HG03558 (cell line): ENCODE measurements around the gene TRIM47.

Experiments used
- ATAC-seq: cut with Tn5 transposase; IDR thresholded peaks from one replicate; pipeline ENCODE4 v1.9.1; 2021; ENCODE audit warnings: moderate number of reproducible peaks; ENCODE audit not compliant: unreplicated experiment; ENCODE audit errors: extremely low read depth

The TRIM47 gene

GRCh38 chr17:75848523-75849278 lies 29.7 kb downstream of the TRIM47 start:
- ATAC-seq, result no peak

GRCh38 chr17:75847614-75848522 lies 30.5 kb downstream of the TRIM47 start:
- ATAC-seq, result no peak

- no peak for ATAC-seq
Observed at GRCh38 chr17:75846692-75847613, 31.4 kb downstream of the TRIM47 start.

GRCh38 chr17:75845933-75846691 lies 32.3 kb downstream of the TRIM47 start:
- no peak for ATAC-seq

GRCh38 chr17:75845058-75845711 lies 33.2 kb downstream of the TRIM47 start:
- ATAC-seq, result no peak

GRCh38 chr17:75844530-75845057 lies 33.8 kb downstream of the TRIM47 start:
- no peak for ATAC-seq

- ATAC-seq, result no peak
Observed at GRCh38 chr17:75843577-75844529, 34.5 kb downstream of the TRIM47 start, which contains the start of gene UNC13D. TSS of gene UNC13D (minus strand) at chr17:75844404. CDS start at chr17:75844337, 67 bp downstream.

GRCh38 chr17:75842963-75843576 lies 35.3 kb downstream of the TRIM47 start:
- no peak for ATAC-seq

GRCh38 chr17:75842411-75842810 lies 36.0 kb downstream of the TRIM47 start:
- ATAC-seq, result no peak

GRCh38 chr17:75840799-75841164 lies 37.6 kb downstream of the TRIM47 start:
- no peak for ATAC-seq

- no peak for ATAC-seq
Observed at GRCh38 chr17:75839942-75840798, 38.2 kb downstream of the TRIM47 start.

- ATAC-seq, result no peak
Observed at GRCh38 chr17:75838410-75838809, 40.0 kb downstream of the TRIM47 start.

- no peak for ATAC-seq
Observed at GRCh38 chr17:75837899-75838298, 40.5 kb downstream of the TRIM47 start.

- ATAC-seq, result no peak
Observed at GRCh38 chr17:75836605-75837004, 41.8 kb downstream of the TRIM47 start.

GRCh38 chr17:75835654-75835987 lies 42.8 kb downstream of the TRIM47 start:
- no peak for ATAC-seq

- no peak for ATAC-seq
Observed at GRCh38 chr17:75834928-75835653, 43.3 kb downstream of the TRIM47 start.
